GM18870 (cell line): ENCODE results near the gene LRFN3.
"Not testable (repeated sequence)": the region's sequence is repeated elsewhere in the genome, so short reads cannot be mapped to it uniquely, and the experiment has no call there.

Experiments used
- ATAC-seq: cut with Tn5 transposase; IDR thresholded peaks from one replicate; pipeline ENCODE4 v1.9.1; 2021; ENCODE audit warnings: moderate library complexity; ENCODE audit not compliant: unreplicated experiment

The LRFN3 gene

DNA sequence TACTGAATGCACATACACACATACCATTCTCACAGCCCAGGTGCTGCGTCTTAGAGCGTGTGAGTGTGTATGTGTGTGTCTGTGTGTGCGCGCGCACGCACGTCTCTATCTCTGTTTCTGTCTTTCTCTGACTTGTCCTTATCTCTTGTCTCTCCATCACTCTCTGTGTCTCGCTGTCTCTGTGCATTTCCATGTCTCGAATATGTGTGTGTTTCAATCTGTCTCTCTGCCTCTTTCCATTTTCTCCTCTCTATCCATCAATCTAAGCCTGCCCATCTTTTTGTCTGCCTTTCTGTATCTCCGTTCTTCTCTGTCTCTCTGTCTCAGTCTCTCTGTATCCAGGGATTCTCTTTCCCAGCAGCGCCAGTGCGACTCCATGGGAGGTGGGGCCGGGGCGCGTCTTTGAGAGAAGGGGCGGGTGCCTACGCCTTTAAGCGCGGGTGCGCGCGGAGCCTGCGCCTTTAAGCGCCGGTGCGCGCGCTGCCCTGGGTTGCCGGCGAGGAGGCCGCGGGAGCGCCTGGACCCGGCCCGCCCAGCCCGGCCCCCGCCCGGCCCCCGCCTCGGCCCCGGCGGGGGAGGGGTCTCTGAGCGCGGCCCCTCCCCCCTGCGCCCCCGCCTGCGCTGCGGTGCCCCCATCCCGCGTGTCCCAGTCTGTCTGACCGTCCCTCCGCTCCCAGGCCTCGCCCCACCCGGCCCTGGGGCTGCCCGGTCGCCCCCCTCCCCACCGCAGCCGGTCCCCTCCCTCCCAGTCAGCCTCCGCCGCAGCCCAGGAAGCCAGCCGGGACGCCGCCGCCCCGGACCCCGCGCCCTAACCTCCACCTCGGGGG is at the start of gene LRFN3:
Gene LRFN3, plus strand, starts transcription at position 464 of the 827 bp plus-strand sequence. CDS start 3,052 bp downstream, outside the sequence.
- no peak for ATAC-seq

DNA sequence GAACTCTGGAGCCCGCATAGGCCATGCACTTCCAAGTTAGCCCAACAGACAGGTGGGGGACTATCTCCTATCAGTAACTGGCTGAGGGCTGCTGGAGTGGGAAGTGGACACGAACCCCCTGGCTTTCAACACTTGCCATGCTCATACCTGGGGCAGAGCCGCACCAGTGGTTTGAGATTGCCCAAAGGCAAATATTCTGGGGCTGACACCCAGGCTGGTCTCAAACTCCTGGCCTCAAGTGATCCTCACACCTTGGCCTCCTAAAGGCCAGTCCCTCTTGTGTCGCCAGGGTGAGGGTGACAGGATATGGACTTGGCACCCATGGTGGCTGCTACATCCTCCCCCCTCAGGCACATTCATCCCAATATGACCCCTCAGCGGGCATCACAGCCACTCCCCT is 49.0 kb upstream of the LRFN3 start:
- no peak for ATAC-seq

DNA sequence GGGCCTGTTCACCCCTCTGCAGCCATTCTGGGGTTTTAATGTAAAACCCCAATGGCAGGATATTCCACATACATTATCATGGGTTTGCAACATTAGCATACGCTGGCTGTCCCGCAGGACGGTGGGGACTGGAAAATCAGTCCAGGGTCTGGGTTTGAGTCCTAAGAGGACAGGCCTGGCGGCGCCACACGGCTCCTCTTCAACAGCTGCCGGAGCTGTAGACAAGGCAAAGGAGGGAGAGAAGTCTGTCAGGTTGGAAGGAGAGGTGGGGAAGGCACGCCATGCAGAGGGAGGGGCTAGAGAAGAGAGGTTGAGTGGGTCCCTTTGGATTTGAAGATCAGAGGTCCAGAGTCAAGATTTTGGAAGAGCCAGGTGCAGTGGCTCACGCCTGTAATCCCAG is 47.8 kb upstream of the LRFN3 start:
- no peak for ATAC-seq

GRCh38 chr19:35889370-35890112 is 46.6 kb upstream of the LRFN3 start:
- no peak for ATAC-seq

DNA sequence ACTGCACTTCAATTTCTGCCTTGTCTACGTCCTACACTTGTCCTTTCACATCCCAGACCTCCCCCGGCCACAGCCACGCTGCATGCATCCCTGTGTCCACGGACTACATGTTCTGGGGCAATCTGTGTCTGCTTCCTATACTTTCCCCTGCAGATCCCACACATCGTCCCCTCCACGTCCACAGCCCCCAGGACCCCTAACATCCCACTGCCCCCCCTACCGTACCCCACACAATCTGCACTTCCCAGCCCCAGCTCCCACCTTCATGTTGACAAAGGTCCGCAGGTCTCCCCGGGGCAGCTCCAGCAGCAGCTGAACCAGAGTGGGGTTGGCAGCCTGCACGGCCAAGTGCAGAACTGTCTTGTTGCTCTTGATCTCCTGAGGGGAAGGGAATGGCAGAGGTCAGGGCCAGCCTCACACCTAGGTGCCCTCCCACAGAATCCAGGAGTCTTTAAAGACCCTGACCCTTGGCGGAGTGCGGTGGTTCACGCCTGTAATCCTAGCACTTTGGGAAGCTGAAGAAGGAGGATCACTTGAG is 46.0 kb upstream of the LRFN3 start:
- ATAC-seq: no peak

- ATAC-seq: not testable (repeated sequence)
These were observed 44.4 kb upstream of the LRFN3 start for GRCh38 chr19:35891819-35892218.

DNA sequence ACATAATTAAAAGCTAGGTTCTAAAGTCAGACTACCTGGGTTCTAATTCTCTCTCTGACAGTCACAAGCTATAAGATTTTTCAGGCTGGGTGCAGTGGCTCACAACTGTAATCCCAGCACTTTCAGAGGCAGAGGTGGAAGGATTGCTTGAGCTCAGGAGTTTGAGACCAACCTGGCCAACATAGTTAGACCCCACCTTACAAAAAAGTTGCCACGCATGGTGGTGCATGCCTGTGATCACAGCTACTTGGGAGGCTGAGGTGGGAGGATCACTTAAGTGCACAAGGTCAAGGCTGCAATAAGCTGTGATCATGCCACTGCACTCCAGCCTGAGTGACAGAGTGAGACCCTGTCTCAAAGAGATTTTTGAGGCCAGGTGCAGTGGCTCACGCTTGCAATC is 41.8 kb upstream of the LRFN3 start:
- no peak for ATAC-seq

DNA sequence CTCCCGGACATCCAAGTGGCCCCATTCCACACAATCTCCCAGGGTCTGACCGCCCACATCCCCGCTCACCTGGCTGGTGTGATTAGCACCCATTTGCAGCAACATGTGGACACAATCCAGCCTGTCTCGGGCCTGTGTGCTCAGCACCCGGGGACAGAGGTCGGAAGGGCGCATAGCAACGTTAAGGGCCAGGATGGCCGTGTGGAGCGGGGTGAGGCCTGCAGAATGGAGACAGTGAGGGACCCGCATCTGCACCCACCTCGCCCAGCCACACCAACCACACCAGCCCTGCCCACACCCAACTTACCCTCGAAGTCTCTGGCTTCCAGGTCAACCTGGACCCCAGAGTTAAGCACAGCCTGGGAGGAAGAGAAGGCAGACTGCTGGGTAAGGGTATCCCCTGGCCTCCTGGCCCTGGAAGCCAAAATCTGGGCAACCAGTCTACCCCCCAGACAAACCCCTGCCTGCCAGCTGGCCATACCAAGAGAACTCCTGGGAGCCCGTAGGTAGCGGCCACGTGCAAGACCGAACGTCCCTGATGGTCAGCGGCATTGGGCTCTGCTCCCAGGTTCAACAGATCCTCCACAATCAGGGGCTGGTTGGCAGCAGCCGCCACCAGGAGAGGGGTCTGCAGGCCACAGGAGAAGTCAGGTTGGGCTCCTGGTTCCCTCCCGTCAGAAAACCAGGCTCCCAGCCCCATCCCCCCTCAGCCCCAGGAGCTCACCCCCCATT is 40.1 kb upstream of the LRFN3 start:
- no peak for ATAC-seq

GRCh38 chr19:35896643-35897040 is 39.5 kb upstream of the LRFN3 start:
- ATAC-seq: no peak

DNA sequence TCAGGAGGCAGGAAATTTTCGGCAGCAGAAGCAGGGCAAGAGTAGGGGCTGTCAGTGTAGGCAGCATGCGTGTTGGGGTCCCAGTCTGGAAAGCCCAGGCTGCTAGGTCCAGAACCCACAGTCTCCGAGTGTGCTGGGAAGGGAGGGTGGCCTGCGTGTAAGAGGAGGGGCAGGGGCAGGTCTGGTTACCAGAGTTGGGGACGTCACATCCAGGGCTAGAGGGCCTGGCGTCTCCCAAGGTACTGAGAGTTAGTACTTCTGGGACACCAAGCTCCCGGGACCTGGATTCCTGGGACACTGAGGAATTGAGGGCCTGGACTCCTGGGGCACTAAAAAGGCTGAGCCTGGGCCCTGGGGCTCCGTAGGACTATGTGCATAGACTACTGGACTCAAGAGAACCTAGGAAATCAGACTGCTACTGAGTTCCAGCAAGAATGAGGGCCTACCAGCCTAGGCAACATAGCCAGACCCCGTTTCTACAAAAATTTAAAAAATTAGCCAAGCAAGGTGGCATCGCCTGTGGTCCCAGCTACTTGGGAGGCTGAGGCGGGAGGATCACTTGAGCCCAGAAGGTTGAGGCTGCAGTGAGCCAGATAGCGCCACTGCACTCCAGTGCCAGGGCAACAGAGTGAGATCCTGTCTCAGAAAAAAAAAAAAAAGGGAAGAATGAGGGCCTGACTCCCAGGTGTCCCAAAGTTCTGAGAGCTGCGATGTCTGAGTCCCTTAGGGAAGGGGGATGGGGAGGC is 38.3 kb upstream of the LRFN3 start:
- ATAC-seq: no peak

DNA sequence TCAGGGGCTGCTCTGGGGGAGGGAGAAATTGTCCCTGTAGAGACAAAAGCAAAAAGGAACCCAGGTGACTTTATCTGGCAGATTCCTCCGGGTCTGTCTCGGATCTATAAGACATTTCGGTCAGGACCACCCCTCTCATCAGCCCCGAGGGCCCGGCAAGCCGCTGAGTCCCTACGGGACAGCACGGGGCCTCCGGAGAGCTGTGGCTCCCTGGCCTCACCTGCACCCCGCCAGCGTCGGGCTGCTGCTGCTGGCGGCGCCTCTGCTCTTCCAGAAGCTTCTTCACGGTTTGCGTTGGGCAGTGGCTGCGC is 37.7 kb upstream of the LRFN3 start:
- no peak for ATAC-seq

GRCh38 chr19:35899547-35900214 is 36.5 kb upstream of the LRFN3 start:
- ATAC-seq: no peak

GRCh38 chr19:35901055-35901644 is 35.0 kb upstream of the LRFN3 start:
- ATAC-seq: no peak

GRCh38 chr19:35901854-35902661 is 34.1 kb upstream of the LRFN3 start, which contains the start of gene HCST:
Gene HCST, plus strand, starts transcription at chr19:35902529. Its CDS starts 65 bp downstream, at chr19:35902594.
- no peak for ATAC-seq

DNA sequence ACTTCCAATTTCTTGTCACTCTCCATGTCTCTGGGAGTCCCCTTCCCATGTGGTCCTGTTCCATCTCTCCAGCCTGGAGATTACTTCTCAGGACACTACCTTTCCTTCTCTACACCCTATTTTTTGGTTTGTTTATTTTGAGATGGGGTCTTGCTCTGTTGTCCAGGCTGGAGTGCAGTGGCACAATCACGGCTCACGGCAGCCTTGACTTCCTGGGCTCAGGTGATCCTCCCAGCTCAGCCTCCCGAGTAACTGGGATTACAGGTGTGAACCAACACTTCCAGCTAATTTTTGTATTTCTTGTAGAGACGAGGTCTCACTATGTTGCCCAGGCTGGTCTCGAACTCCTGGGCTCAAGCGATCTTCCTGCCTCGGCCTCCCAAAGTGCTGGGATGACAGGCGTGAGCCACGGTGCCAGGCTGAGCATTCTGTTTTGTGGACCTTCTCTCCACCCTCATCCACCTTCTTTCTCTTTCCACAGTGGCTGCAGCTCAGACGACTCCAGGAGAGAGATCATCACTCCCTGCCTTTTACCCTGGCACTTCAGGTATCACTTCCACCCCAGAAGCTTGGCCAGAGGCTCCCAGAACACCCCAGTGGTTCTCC is 33.2 kb upstream of the LRFN3 start:
- no peak for ATAC-seq

GRCh38 chr19:35903550-35904179 is 32.5 kb upstream of the LRFN3 start:
- no peak for ATAC-seq

DNA sequence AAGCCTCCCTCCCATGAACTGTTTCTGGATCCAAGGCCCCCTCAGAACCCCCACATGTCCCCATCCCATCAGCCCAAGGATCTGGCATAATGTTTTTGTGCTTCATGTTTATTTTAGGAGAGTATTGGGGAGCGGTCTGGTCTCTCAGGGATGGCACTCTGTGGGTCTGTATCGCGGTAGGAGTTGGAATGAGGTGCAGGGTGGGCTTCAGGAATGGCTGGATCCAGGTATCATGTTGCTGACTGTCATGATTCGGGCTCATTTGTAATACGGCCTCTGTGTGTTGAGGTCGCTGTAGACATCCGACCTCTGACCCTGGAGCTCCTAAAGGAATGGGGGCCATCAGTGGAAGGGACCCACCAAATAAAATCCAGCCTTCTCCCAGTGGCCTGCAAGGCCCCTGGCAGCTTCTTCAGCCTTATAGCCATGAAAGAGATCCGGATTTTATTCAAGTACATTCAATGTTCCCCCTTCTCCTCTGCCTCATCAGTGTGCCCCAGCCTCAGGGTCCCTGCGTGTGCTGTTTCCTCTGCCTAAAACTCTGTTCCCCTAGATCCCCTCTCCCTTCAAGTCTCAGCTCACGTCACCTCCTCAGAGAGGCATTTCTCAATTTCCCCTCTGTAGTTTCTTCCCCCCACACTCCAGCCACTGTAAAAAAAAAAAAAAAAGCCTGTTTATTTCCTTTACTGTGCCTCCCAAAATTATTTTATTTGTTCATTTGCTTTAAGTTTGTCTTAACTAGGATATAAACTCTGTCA is 31.7 kb upstream of the LRFN3 start:
- ATAC-seq: no peak
